ENCODE measurements around the gene NT5DC2.

- TF ChIP-seq EZH2phosphoT487 (IDR thresholded peaks at IDR 0.05; ENCODE audit: insufficient read depth, low read depth) (no peak), EZH2 (IDR thresholded peaks at IDR 0.05; ENCODE audit: insufficient read depth, poor library complexity, severe bottlenecking) (no peak)
Observed at GRCh38 chr3:52529376-52530333, 4.0 kb downstream of the NT5DC2 start.
